Liver (tissue), 9 donors: Measurements from ENCODE around the gene GATB. TPM values are rescaled to one million over a fixed set of nuclear protein-coding genes. Genes with fewer than 3 reads are reported as not detected.

ENCODE experiments used
- DNase-seq: peaks from one replicate; pipeline ENCODE4 v3.0.0-alpha.2; 2017; ENCODE audit warnings: low spot score
- H3K27ac ChIP-seq, 2 donors: one replicate each; pipeline ENCODE4 v1.7.0; 2013; ENCODE audit warnings: inconsistent platforms in 2 of 2, low read length in 2 of 2, control low read depth in 1 of 2, low read depth in 1 of 2, mild to moderate bottlenecking in 1 of 2
- H3K27me3 ChIP-seq, 4 donors: one replicate each; pipeline versions ENCODE4 v1.6.1 to v1.7.0; 2013; ENCODE audit warnings: low read length in 3 of 4, inconsistent platforms in 1 of 4, mild to moderate bottlenecking in 1 of 4, moderate library complexity in 1 of 4; ENCODE audit not compliant: control insufficient read depth in 4 of 4, insufficient read depth in 4 of 4
- H3K36me3 ChIP-seq, 4 donors: one replicate each; pipeline versions ENCODE4 v1.6.1 to v1.7.0; 2013; ENCODE audit warnings: low read length in 3 of 4, mild to moderate bottlenecking in 3 of 4, low read depth in 1 of 4, moderate library complexity in 1 of 4; ENCODE audit not compliant: control insufficient read depth in 4 of 4, insufficient read depth in 3 of 4
- H3K4me1 ChIP-seq, 4 donors: one replicate each; pipeline versions ENCODE4 v1.6.1 to v1.7.0; 2013; ENCODE audit warnings: low read length in 3 of 4, mild to moderate bottlenecking in 3 of 4, moderate library complexity in 1 of 4; ENCODE audit not compliant: control insufficient read depth in 4 of 4, insufficient read depth in 4 of 4
- H3K4me3 ChIP-seq, 3 donors: one replicate each; pipeline versions ENCODE4 v1.6.1 to v1.7.0; 2013; ENCODE audit warnings: low read length in 3 of 3, control low read depth in 1 of 3, low read depth in 1 of 3, mild to moderate bottlenecking in 1 of 3
- H3K9ac ChIP-seq, 2 donors: one replicate each; pipeline ENCODE4 v1.7.0; 2013; ENCODE audit warnings: low read length in 2 of 2, mild to moderate bottlenecking in 2 of 2, moderate library complexity in 2 of 2, control low read depth in 1 of 2, low read depth in 1 of 2
- H3K9me3 ChIP-seq, 4 donors: one replicate each; pipeline versions ENCODE4 v1.6.1 to v1.7.0; 2013; ENCODE audit warnings: low read length in 3 of 4; ENCODE audit not compliant: control insufficient read depth in 4 of 4
- ATF3 ChIP-seq: IDR thresholded peaks from 2 replicates; pipeline ENCODE4 v1.6.1; 2016; ENCODE audit warnings: antibody characterized with exemption
- CTCF ChIP-seq: fragments of 150-350 bp; IDR thresholded peaks from 2 replicates; pipeline ENCODE4 v1.5.1; 2017; ENCODE audit warnings: improper control_type of control experiment, low read depth, low read length; ENCODE audit not compliant: missing input control
- EGR1 ChIP-seq, 2 donors: IDR thresholded peaks; 2 replicates each; pipeline ENCODE4 v1.6.1; 2016 to 2018; ENCODE audit warnings: antibody characterized with exemption in 2 of 2, low read depth in 2 of 2
- FOXA1 ChIP-seq: IDR thresholded peaks from 2 replicates; pipeline ENCODE4 v1.6.1; 2016; ENCODE audit warnings: antibody characterized with exemption
- FOXA2 ChIP-seq: IDR thresholded peaks from 2 replicates; pipeline ENCODE4 v1.6.1; 2016; ENCODE audit warnings: antibody characterized with exemption
- GABPA ChIP-seq, 2 donors: IDR thresholded peaks in 1 of 2; conservative IDR thresholded peaks in 1 of 2; 2 replicates each; pipeline ENCODE4 v1.6.1; 2016; ENCODE audit warnings: antibody characterized with exemption in 2 of 2, mild to moderate bottlenecking in 1 of 2, moderate library complexity in 1 of 2
- HNF4A ChIP-seq, 2 donors: conservative IDR thresholded peaks; 2 replicates each; pipeline ENCODE4 v1.6.1; 2016; ENCODE audit warnings: antibody characterized with exemption in 2 of 2, mild to moderate bottlenecking in 2 of 2
- HNF4G ChIP-seq: IDR thresholded peaks from 2 replicates; pipeline ENCODE4 v1.6.1; 2016; ENCODE audit warnings: antibody characterized with exemption
- MAX ChIP-seq: IDR thresholded peaks from 2 replicates; pipeline ENCODE4 v1.6.1; 2016; ENCODE audit warnings: antibody characterized with exemption
- NR2F2 ChIP-seq: IDR thresholded peaks from 2 replicates; pipeline ENCODE4 v1.6.1; 2016; ENCODE audit warnings: antibody characterized with exemption
- RAD21 ChIP-seq, 2 donors: IDR thresholded peaks; 2 replicates each; pipeline ENCODE4 v1.6.1; 2016; ENCODE audit warnings: antibody characterized with exemption in 2 of 2, mild to moderate bottlenecking in 2 of 2
- SP1 ChIP-seq: IDR thresholded peaks from 2 replicates; pipeline ENCODE4 v1.6.1; 2018; ENCODE audit warnings: antibody characterized with exemption, mild to moderate bottlenecking
- TAF1 ChIP-seq: conservative IDR thresholded peaks from 2 replicates; pipeline ENCODE4 v1.6.1; 2016; ENCODE audit warnings: antibody characterized with exemption, mild to moderate bottlenecking
- YY1 ChIP-seq: IDR thresholded peaks from 2 replicates; pipeline ENCODE4 v1.6.1; 2016; ENCODE audit warnings: antibody characterized with exemption, mild to moderate bottlenecking
- ZBTB33 ChIP-seq: IDR thresholded peaks from 2 replicates; pipeline ENCODE4 v1.6.1; 2016; ENCODE audit warnings: antibody characterized with exemption
- WGBS: extraction: QIAGEN DNeasy Blood & Tissue Kit; methylation state at CpG from one replicate; pipeline ENCODE4 v1.1.7; 2013; 5-methylcytosine and 5-hydroxymethylcytosine counted together
- polyA plus RNA-seq, 2 donors: library from polyadenylated mRNA; stranded (reverse) in 1 of 2; unstranded in 1 of 2; fragments of 200-250 nt in 1 of 2; fragments of >200 nt in 1 of 2; fragmentation: Nextera tagmentation in 1 of 2; extraction: Ambion mirVana in 1 of 2; gene quantifications; one replicate each; pipeline versions ENCODE4 v1.2.1 to v1.2.3, GENCODE V29; 2013 to 2015
- total RNA-seq, 2 donors: library from RNA; depleted of rRNA; stranded (reverse); fragments of >200 nt; gene quantifications; one replicate each; pipeline ENCODE4 v1.2.3, GENCODE V29; 2014
- donor health status: healthy.
- donor health status: healthy.
- donor health status: healthy.
- donor health status: healthy.
- donor health status: healthy.

The GATB gene
- total and polyA plus RNA-seq, 4 donors = 10.4 to 17.3 (median 12.5) TPM

GRCh38 chr4:151670843-151671242 lies 90.0 kb downstream of the GATB start (continued):
- no peak for TF ChIP-seq CTCF
- TF ChIP-seq RAD21 (IDR thresholded peaks at IDR 0.05) = no peak
- no peak for TF ChIP-seq MAX

GRCh38 chr4:151669990-151670389 lies 90.8 kb downstream of the GATB start:
- 93% methylated on average over 9 of the region's 9 CpGs for WGBS
- Histone ChIP-seq H3K9ac (no peak overlapping the region), H3K4me1 (no peaks in the 10 kb centered on the region), H3K36me3 (peaks cover 0 to 4% (median 2%) of the 10 kb centered on the region in 4 donors), H3K4me3 (no peak overlapping the region), H3K27me3 (no peaks in the 10 kb centered on the region), H3K9me3 (no peaks in the 10 kb centered on the region), H3K27ac (no peak overlapping the region)
- TF ChIP-seq MAX = no peak
- no peak for TF ChIP-seq HNF4A (conservative IDR thresholded peaks at IDR 0.05)
- TF ChIP-seq YY1 = no peak
- TF ChIP-seq NR2F2 = no peak
- TF ChIP-seq ZBTB33 = no peak
- no peak for TF ChIP-seq GABPA (IDR thresholded peaks at IDR 0.05 in 1 of 2, conservative IDR thresholded peaks at IDR 0.05 in 1 of 2)
- no peak for TF ChIP-seq EGR1 (IDR thresholded peaks at IDR 0.05; ENCODE audit: low read depth in 2 of 2)
- TF ChIP-seq CTCF = no peak
- no peak for TF ChIP-seq SP1
- no peak for TF ChIP-seq TAF1
- no peak for TF ChIP-seq HNF4G
- no peak for TF ChIP-seq FOXA1
- TF ChIP-seq ATF3 = no peak
- TF ChIP-seq RAD21 (IDR thresholded peaks at IDR 0.05) = no peak
- TF ChIP-seq FOXA2 = no peak
- DNase-seq = no peak
